Natural killer cell (primary cell): ENCODE results near the gene LATS1. TPM values are rescaled to one million over a fixed set of nuclear protein-coding genes. Genes with fewer than 3 reads are reported as not detected.

Experiments
- ATAC-seq, 3 donors: fragments of 150-1000 bp in 2 of 3; fragments of 200-7000 bp in 1 of 3; cut with Tn5 transposase; 1 replicate in 1 of 3; 2 replicates in 2 of 3; pipeline ENCODE4 v1.10.0; 2021; ENCODE audit warnings: mild to moderate bottlenecking in 2 of 3, moderate library complexity in 2 of 3
- DNase-seq, 2 donors: peaks; one replicate each; pipeline versions ENCODE4 v3.0.0 to v3.0.0-alpha.2; 2013 to 2021; ENCODE audit warnings: mixed read lengths in 1 of 2
- H3K27ac ChIP-seq: one replicate; pipeline ENCODE4 v1.5.1; 2013; ENCODE audit warnings: mild to moderate bottlenecking, low read length
- H3K27me3 ChIP-seq: one replicate; pipeline ENCODE4 v1.6.1; 2013; ENCODE audit warnings: low read length; ENCODE audit not compliant: control insufficient read depth, insufficient read depth
- H3K36me3 ChIP-seq: one replicate; pipeline ENCODE4 v1.6.1; 2013; ENCODE audit warnings: low read length; ENCODE audit not compliant: control insufficient read depth, insufficient read depth
- H3K4me1 ChIP-seq: one replicate; pipeline ENCODE4 v1.6.1; 2013; ENCODE audit warnings: low read length; ENCODE audit not compliant: control insufficient read depth, insufficient read depth
- H3K4me3 ChIP-seq: one replicate; pipeline ENCODE4 v1.5.1; 2013; ENCODE audit warnings: low read length
- H3K9me3 ChIP-seq: one replicate; pipeline ENCODE4 v1.6.1; 2013; ENCODE audit warnings: low read length; ENCODE audit not compliant: control insufficient read depth, insufficient read depth
- H3K27ac Mint-ChIP-seq, 2 donors: one replicate each; pipeline ENCODE4 v1.8.0; 2022; ENCODE audit warnings: mild to moderate bottlenecking in 2 of 2, mixed read lengths in 2 of 2, moderate library complexity in 1 of 2
- H3K27me3 Mint-ChIP-seq, 2 donors: one replicate each; pipeline ENCODE4 v1.8.0; 2022; ENCODE audit warnings: low read depth in 2 of 2, mixed read lengths in 2 of 2
- H3K36me3 Mint-ChIP-seq: one replicate; pipeline ENCODE4 v1.8.0; 2022; ENCODE audit warnings: mixed read lengths
- H3K4me1 Mint-ChIP-seq, 2 donors: one replicate each; pipeline ENCODE4 v1.8.0; 2022; ENCODE audit warnings: mixed read lengths in 2 of 2
- H3K4me3 Mint-ChIP-seq: one replicate; pipeline ENCODE4 v1.8.0; 2022; ENCODE audit warnings: mild to moderate bottlenecking, moderate library complexity, mixed read lengths
- H3K9me3 Mint-ChIP-seq, 2 donors: one replicate each; pipeline ENCODE4 v1.8.0; 2022; ENCODE audit warnings: mixed read lengths in 2 of 2
- CTCF ChIP-seq: fragments of 200-600 bp; IDR thresholded peaks from one replicate; pipeline ENCODE4 v1.8.0; 2022; ENCODE audit warnings: antibody characterized with exemption
- WGBS: methylation state at CpG from one replicate; pipeline ENCODE4 v1.1.7; 2013; ENCODE audit warnings: missing lambda C conversion rate; ENCODE audit not compliant: insufficient coverage; 5-methylcytosine and 5-hydroxymethylcytosine counted together
- intact Hi-C: fragments of 100-400 bp; cut with micrococcal nuclease; formaldehyde crosslinking; loops from one replicate; pipeline ENCODE4 v1.14.2; 2022
- total RNA-seq, 4 donors: library from RNA; stranded (reverse); fragments of 120-200 nt in 1 of 4; gene quantifications; one replicate each; pipeline versions ENCODE4 v1.2.3 to v1.2.4, GENCODE V29; 2013 to 2022

Gene LATS1
- total RNA-seq, 3 donors from 2014 or later (not counting 1 experiment from before 2014, with no cell fraction given): 37.9 to 52.5 (median 49.4) TPM

GRCh38 chr6:149636124-149636523 lies 81.8 kb downstream of the LATS1 start:
- no peak for TF ChIP-seq CTCF
- H3K27me3 Mint-ChIP-seq: no peaks in the 10 kb centered on the region
- no peak overlapping the region for H3K4me3 ChIP-seq
- peaks cover 4% of the 10 kb centered on the region for H3K36me3 ChIP-seq
- no peak overlapping the region for H3K27ac ChIP-seq
- no peak for ATAC-seq
- H3K4me1 Mint-ChIP-seq: no peaks in the 10 kb centered on the region
- 94% methylated on average over 2 of the region's 2 CpGs for WGBS
- DNase-seq: no peak
- H3K36me3 Mint-ChIP-seq: no peaks in the 10 kb centered on the region
- no peak overlapping the region for H3K4me3 Mint-ChIP-seq
- no peaks in the 10 kb centered on the region for H3K4me1 ChIP-seq
- H3K27ac Mint-ChIP-seq: no peak overlapping the region
- no peaks in the 10 kb centered on the region for H3K9me3 ChIP-seq
- H3K9me3 Mint-ChIP-seq: no peaks in the 10 kb centered on the region
- H3K27me3 ChIP-seq: no peaks in the 10 kb centered on the region
- intact Hi-C loops: no loop called here

GRCh38 chr6:149634315-149634714 lies 83.6 kb downstream of the LATS1 start:
- Mint-ChIP-seq H3K36me3 (peaks cover 8% of the 10 kb centered on the region), H3K27ac (no peak overlapping the region), H3K4me1 (peaks cover 1 to 2% of the 10 kb centered on the region in 2 donors), H3K4me3 (no peak overlapping the region), H3K27me3 (no peaks in the 10 kb centered on the region), H3K9me3 (no peaks in the 10 kb centered on the region)
- Histone ChIP-seq H3K27me3 (no peaks in the 10 kb centered on the region), H3K36me3 (peaks cover 7% of the 10 kb centered on the region), H3K4me1 (no peaks in the 10 kb centered on the region), H3K27ac (no peak overlapping the region), H3K4me3 (no peak overlapping the region), H3K9me3 (no peaks in the 10 kb centered on the region)
- 100% methylated on average over 1 of the region's 1 CpG for WGBS
- intact Hi-C loops: no loop called here
- ATAC-seq (no peak), DNase-seq (no peak)
- no peak for TF ChIP-seq CTCF

- Histone ChIP-seq H3K36me3 (peaks cover 6% of the 10 kb centered on the region), H3K27ac (no peak overlapping the region), H3K4me1 (no peaks in the 10 kb centered on the region), H3K27me3 (no peaks in the 10 kb centered on the region), H3K4me3 (no peak overlapping the region), H3K9me3 (no peaks in the 10 kb centered on the region)
- H3K27ac Mint-ChIP-seq: peak overlapping the region in 1 of 2 donors; percentile 72
- DNase-seq (no peak), ATAC-seq (no peak)
- no peaks in the 10 kb centered on the region for H3K27me3 Mint-ChIP-seq
- peaks cover 5 to 11% of the 10 kb centered on the region in 2 donors for H3K4me1 Mint-ChIP-seq
- WGBS: 59% methylated on average over 4 of the region's 4 CpGs
- TF ChIP-seq CTCF: no peak
- H3K4me3 Mint-ChIP-seq: no peak overlapping the region
- no peaks in the 10 kb centered on the region for H3K9me3 Mint-ChIP-seq
- peaks cover 12% of the 10 kb centered on the region for H3K36me3 Mint-ChIP-seq
- intact Hi-C loops: no loop called here
Measured at GRCh38 chr6:149628875-149629510, 88.9 kb downstream of the LATS1 start.

- Mint-ChIP-seq H3K4me3 (no peak overlapping the region), H3K9me3 (no peaks in the 10 kb centered on the region), H3K36me3 (peaks cover 12% of the 10 kb centered on the region), H3K27ac (peak overlapping the region; percentile 28 to 59), H3K4me1 (peaks cover 5 to 11% of the 10 kb centered on the region in 2 donors), H3K27me3 (no peaks in the 10 kb centered on the region)
- TF ChIP-seq CTCF: no peak
- Histone ChIP-seq H3K9me3 (no peaks in the 10 kb centered on the region), H3K27me3 (no peaks in the 10 kb centered on the region), H3K36me3 (peaks cover 14% of the 10 kb centered on the region), H3K4me1 (no peaks in the 10 kb centered on the region), H3K27ac (no peak overlapping the region), H3K4me3 (no peak overlapping the region)
- intact Hi-C loops: no loop called here
- DNase-seq (no peak), ATAC-seq (no peak)
Measured at GRCh38 chr6:149627672-149628071, 90.2 kb downstream of the LATS1 start.
